ENCODE measurements around the gene ITGB6.

ITGB6 gene

GRCh38 chr2:160222546-160223283 lies 22.6 kb upstream of the ITGB6 start:
- in situ Hi-C loops (cut with HindIII; ENCODE audit: low pct_ligation_motif_present, low pct_unique_long_range_greater_than_20kb, low sequenced_read_pairs), result no loop called here
- DNase-seq, result no peak

GRCh38 chr2:160221391-160222276 lies 21.6 kb upstream of the ITGB6 start:
- peak; percentile 48 for DNase-seq
- in situ Hi-C loops (cut with HindIII; ENCODE audit: low pct_ligation_motif_present, low pct_unique_long_range_greater_than_20kb, low sequenced_read_pairs), result no loop called here

GRCh38 chr2:160220545-160221009 lies 20.5 kb upstream of the ITGB6 start:
- DNase-seq, result no peak
- in situ Hi-C loops (cut with HindIII; ENCODE audit: low pct_ligation_motif_present, low pct_unique_long_range_greater_than_20kb, low sequenced_read_pairs), result no loop called here

GRCh38 chr2:160220026-160220425 lies 20.0 kb upstream of the ITGB6 start:
- in situ Hi-C loops (cut with HindIII; ENCODE audit: low pct_ligation_motif_present, low pct_unique_long_range_greater_than_20kb, low sequenced_read_pairs), result no loop called here
- no peak for DNase-seq

- peak; percentile 97 for DNase-seq
- in situ Hi-C loops (cut with HindIII; ENCODE audit: low pct_ligation_motif_present, low pct_unique_long_range_greater_than_20kb, low sequenced_read_pairs), result no loop called here
These were observed 14.7 kb upstream of the ITGB6 start for GRCh38 chr2:160214461-160215445.

- in situ Hi-C loops (cut with HindIII; ENCODE audit: low pct_ligation_motif_present, low pct_unique_long_range_greater_than_20kb, low sequenced_read_pairs), result no loop called here
- no peak for DNase-seq
These were observed 13.4 kb upstream of the ITGB6 start for GRCh38 chr2:160213511-160213910.

GRCh38 chr2:160210599-160211138 lies 10.6 kb upstream of the ITGB6 start:
- peak; percentile 88 for DNase-seq
- in situ Hi-C loops (cut with HindIII; ENCODE audit: low pct_ligation_motif_present, low pct_unique_long_range_greater_than_20kb, low sequenced_read_pairs), result no loop called here

GRCh38 chr2:160209516-160209856 lies 9.4 kb upstream of the ITGB6 start:
- in situ Hi-C loops (cut with HindIII; ENCODE audit: low pct_ligation_motif_present, low pct_unique_long_range_greater_than_20kb, low sequenced_read_pairs), result no loop called here

GRCh38 chr2:160208655-160209515 lies 8.8 kb upstream of the ITGB6 start:
- in situ Hi-C loops (cut with HindIII; ENCODE audit: low pct_ligation_motif_present, low pct_unique_long_range_greater_than_20kb, low sequenced_read_pairs), result no loop called here
- DNase-seq, result peak; percentile 18

More at GRCh38 chr2:160209516-160209856, 9.4 kb upstream of the ITGB6 start:
- DNase-seq, result peak; percentile 79

GRCh38 chr2:160207804-160208654 lies 8.0 kb upstream of the ITGB6 start:
- peak; percentile 99 for DNase-seq
- in situ Hi-C loops (cut with HindIII; ENCODE audit: low pct_ligation_motif_present, low pct_unique_long_range_greater_than_20kb, low sequenced_read_pairs), result no loop called here

- in situ Hi-C loops (cut with HindIII; ENCODE audit: low pct_ligation_motif_present, low pct_unique_long_range_greater_than_20kb, low sequenced_read_pairs), result no loop called here
- DNase-seq, result peak; percentile 22
These were observed 7.2 kb upstream of the ITGB6 start for GRCh38 chr2:160207271-160207670.

GRCh38 chr2:160206436-160206835 lies 6.4 kb upstream of the ITGB6 start:
- in situ Hi-C loops (cut with HindIII; ENCODE audit: low pct_ligation_motif_present, low pct_unique_long_range_greater_than_20kb, low sequenced_read_pairs), result no loop called here

GRCh38 chr2:160205505-160205904 lies 5.4 kb upstream of the ITGB6 start:
- in situ Hi-C loops (cut with HindIII; ENCODE audit: low pct_ligation_motif_present, low pct_unique_long_range_greater_than_20kb, low sequenced_read_pairs), result no loop called here

More at GRCh38 chr2:160206436-160206835, 6.4 kb upstream of the ITGB6 start:
- no peak for DNase-seq

GRCh38 chr2:160203422-160203821 lies 3.4 kb upstream of the ITGB6 start:
- in situ Hi-C loops (cut with HindIII; ENCODE audit: low pct_ligation_motif_present, low pct_unique_long_range_greater_than_20kb, low sequenced_read_pairs), result no loop called here
- DNase-seq, result no peak

More at GRCh38 chr2:160205505-160205904, 5.4 kb upstream of the ITGB6 start:
- DNase-seq, result peak; percentile 100

GRCh38 chr2:160203007-160203406 lies 2.9 kb upstream of the ITGB6 start:
- DNase-seq, result no peak

GRCh38 chr2:160201849-160202539 lies 1.9 kb upstream of the ITGB6 start:
- no peak for DNase-seq
- in situ Hi-C loops (cut with HindIII; ENCODE audit: low pct_ligation_motif_present, low pct_unique_long_range_greater_than_20kb, low sequenced_read_pairs), result no loop called here

More at GRCh38 chr2:160203007-160203406, 2.9 kb upstream of the ITGB6 start:
- in situ Hi-C loops (cut with HindIII; ENCODE audit: low pct_ligation_motif_present, low pct_unique_long_range_greater_than_20kb, low sequenced_read_pairs), result no loop called here
